OCI-LY7 (cell line): ENCODE results near the gene TUBA1C.

ENCODE experiments used
- CTCF ChIP-seq: fragments of 200-600 bp; sonication (generic); conservative IDR thresholded peaks from 2 replicates; pipeline ENCODE4 v1.5.1; 2014; ENCODE audit warnings: mild to moderate bottlenecking, antibody characterized with exemption, low read length, moderate library complexity, mixed read lengths
- EZH2phosphoT487 ChIP-seq: fragments of 200-600 bp; sonication (generic); IDR thresholded peaks from 2 replicates; pipeline ENCODE4 v1.6.1; 2018; ENCODE audit warnings: low read depth, borderline replicate concordance, mild to moderate bottlenecking, mixed run types, antibody characterized with exemption, low read length, moderate library complexity, mixed read lengths

GRCh38 chr12:49232940-49233841 lies 31.7 kb upstream of the TUBA1C start:
- TF ChIP-seq CTCF (no peak), EZH2phosphoT487 (no peak)
